Left cardiac atrium (tissue), 4 donors: ENCODE data around the gene COL7A1. TPM values are rescaled to one million over a fixed set of nuclear protein-coding genes. Genes with fewer than 3 reads are reported as not detected.

ENCODE experiments used
- ATAC-seq, 2 donors: fragments of 200-7000 bp; cut with Tn5 transposase; one replicate each; pipeline ENCODE4 v1.9.1; 2020; ENCODE audit warnings: mild to moderate bottlenecking in 2 of 2, moderate library complexity in 2 of 2
- DNase-seq: peaks from one replicate; pipeline ENCODE4 v3.0.0-alpha.2; 2020
- intact Hi-C, 2 donors: fragments of 100-400 bp; cut with DNase I; formaldehyde crosslinking; loops; one replicate each; pipeline versions ENCODE4 v1.14.1 to v1.15.1; 2022 to 2023
- long read RNA-seq: library from polyadenylated mRNA; unstranded; transcript quantifications from one replicate; pipeline ENCODE4 v2.0.0, GENCODE V29; 2021
- total RNA-seq, 2 donors: library from RNA; stranded (reverse); fragmentation: NEBNext Ultra II Directional; extraction: Animal tissue kit (Norgen Biotek cat#: 25700); gene quantifications; one replicate each; pipeline ENCODE4 v1.2.1, GENCODE V29; 2021
- donor health status: DM: no; HTN: yes; CAD: no.
- donor health status: DM: no; HTN: yes; CAD: no; lungs with severe emphysema.
- donor health status: DM: yes; HTN: yes; CAD: no.
- donor health status: Dilated cardiomyopathy.

Gene COL7A1
- total RNA-seq = 1 to 10 TPM; 5.2 to 5.5 TPM
- long read RNA-seq, partial matches to known transcripts = 2 of 2 reads
- long read RNA-seq, other reads (novel, unspliced or antisense) = 0 of 2 reads

DNA sequence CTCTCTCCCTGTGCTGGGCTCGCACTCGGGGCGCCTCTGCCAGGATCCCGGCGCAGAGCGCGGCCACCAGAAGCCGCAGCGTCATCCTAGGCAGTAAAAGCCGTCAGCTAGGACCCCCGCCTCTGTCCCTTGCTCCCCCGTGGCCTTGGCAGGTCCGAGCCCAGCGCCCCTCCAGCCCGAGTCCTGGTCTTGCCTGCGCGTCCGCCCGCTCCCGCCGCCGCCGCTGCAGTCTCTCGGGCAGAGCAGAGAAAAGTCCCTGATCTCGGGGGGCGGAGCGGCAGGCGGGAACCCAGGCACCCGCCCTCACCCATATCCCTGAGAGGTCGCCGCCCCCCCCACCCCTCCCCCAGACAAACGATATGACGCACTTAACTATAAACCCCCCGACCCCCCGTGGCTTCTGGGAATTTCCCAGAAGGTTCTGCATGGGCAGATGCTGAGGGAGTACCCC lies at the start of gene COL7A1:
Gene COL7A1, minus strand, starts transcription at position 255 of the 451 bp plus-strand sequence. Its CDS starts 170 bp downstream, at position 85.
- DNase-seq (no peak), ATAC-seq (peak; percentile 7 to 24)
- intact Hi-C loops = no loop called here

DNA sequence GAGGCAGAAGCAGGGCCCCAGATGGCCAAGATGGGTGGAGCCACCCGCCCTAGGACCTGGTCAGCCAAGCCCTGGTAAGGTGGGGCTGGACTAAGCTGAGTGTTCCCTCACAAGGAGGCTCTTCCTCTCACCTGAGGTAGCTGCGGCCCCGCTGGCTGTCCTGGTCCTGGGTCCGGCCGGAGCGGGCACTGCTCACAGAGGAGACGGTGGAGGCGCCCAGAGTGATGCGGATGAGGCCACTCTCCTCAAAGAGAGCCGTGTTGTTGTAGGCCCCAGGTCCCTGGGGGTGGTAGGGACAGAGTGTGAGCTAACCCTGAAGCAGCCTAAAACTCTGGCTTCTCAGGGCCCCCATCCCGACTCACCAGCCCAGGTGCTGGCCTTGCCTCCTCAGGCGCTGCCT lies 47.5 kb upstream of the COL7A1 start:
- intact Hi-C loops = no loop called here
- DNase-seq = no peak
- no peak for ATAC-seq

DNA sequence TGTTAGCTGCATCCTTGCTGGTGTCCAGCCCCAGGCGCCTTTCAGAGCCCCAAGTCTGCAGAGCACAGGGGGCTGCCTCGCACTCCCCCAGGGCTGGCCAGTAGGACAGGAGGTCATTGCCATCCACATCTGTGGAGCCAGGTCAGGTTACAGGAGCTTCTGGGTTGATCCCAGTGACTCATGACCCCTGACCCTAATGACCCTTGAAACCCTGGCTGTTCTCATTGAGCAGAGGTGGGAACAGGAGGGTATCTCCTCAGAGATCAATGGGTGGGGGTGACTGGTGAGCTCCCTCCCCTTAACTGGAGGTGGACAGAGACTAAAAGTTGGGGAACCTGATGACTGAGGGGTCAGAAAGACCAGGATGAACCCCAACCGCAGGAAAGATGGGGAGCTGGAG lies 46.3 kb upstream of the COL7A1 start:
- ATAC-seq (no peak), DNase-seq (no peak)
- intact Hi-C loops = no loop called here

DNA sequence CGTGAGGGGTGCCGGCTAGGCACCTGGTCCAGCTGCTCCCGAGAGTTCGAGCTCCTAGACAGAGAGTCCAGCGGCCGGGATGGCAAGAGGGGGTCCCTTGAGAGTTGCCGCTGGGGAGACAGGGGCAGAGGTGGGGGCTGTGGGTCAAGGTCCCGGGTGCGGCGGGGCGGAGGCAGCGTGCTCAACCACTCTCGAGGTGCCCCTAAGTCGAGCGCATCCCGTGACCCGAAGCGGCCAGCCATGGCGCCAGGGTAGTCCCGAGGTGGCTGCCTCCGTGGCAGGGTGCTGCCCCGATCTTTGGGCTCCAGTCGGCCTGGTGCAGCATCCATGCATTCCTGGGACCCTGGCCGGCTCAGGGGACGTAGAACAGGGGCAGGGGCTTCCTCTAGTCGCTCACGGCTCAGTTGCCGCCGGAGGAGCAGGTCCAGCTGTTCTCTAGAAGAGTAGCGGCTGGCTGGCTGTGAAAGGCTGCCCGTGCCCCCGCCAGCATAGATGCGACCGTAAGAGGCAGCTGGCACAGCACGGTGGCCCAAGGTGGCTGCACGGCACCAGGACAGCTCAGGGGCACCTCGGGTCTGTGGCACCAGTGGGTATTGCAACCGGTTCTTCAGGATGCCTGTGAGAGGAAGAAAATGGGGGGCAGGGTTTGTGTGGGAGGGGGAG lies 44.9 kb upstream of the COL7A1 start:
- intact Hi-C loops = no loop called here
- DNase-seq = no peak
- no peak for ATAC-seq

- no peak for DNase-seq
- ATAC-seq = no peak
- intact Hi-C loops = no loop called here
Measured at GRCh38 chr3:48637305-48637704, 42.2 kb upstream of the COL7A1 start.

DNA sequence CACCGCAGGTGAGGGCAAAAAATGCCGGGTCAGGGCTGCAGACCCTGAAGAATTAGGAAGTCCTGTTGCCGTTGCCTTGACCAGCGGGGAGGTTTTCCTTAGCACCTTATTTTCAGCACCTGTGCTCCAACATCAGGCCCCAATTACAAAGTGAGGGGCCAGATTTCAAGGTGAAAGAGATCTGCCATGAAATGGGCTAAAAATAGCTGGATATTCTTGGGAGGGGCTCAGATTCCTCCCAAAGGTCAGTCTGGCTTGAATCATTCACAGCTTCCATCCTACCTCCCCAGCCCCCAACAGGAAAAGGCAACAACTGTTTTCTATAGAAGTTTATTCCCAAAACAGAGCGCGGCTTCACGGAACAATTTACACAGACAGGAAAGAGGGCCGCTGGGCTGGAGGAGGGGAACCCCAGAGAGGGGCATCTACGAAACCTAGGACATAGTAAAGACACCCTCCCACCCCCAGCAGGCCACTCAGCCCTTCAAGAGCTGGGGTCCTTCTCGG lies 41.1 kb upstream of the COL7A1 start:
- no peak for DNase-seq
- no peak for ATAC-seq
- intact Hi-C loops = no loop called here

GRCh38 chr3:48635222-48636021 lies 40.3 kb upstream of the COL7A1 start, which contains the start of gene SLC26A6:
TSS of gene SLC26A6 (minus strand) at chr3:48635461. CDS start at chr3:48635393, 68 bp downstream.
- ATAC-seq (peak; percentile 99), DNase-seq (peak; percentile 98)
- intact Hi-C loops = loop anchor here in 1 of 2 donors (1.0 kb wide), 1 partner anchor 21 kb away; no protein-coding TSS in a partner anchor

- peak; percentile 69 for DNase-seq
- intact Hi-C loops = loop anchor here in 1 of 2 donors (1.0 kb wide), 1 partner anchor 22 kb away; no protein-coding TSS in a partner anchor
- peak; percentile 46 to 74 for ATAC-seq
Measured at GRCh38 chr3:48634661-48635221, 39.6 kb upstream of the COL7A1 start.

- DNase-seq (no peak), ATAC-seq (no peak)
- intact Hi-C loops = no loop called here
Measured at GRCh38 chr3:48633743-48634142, 38.6 kb upstream of the COL7A1 start.

- intact Hi-C loops = no loop called here
- ATAC-seq (no peak), DNase-seq (no peak)
Measured at GRCh38 chr3:48633256-48633655, 38.1 kb upstream of the COL7A1 start.

GRCh38 chr3:48631516-48632448 lies 36.7 kb upstream of the COL7A1 start:
- intact Hi-C loops = no loop called here
- DNase-seq = no peak
- no peak for ATAC-seq

DNA sequence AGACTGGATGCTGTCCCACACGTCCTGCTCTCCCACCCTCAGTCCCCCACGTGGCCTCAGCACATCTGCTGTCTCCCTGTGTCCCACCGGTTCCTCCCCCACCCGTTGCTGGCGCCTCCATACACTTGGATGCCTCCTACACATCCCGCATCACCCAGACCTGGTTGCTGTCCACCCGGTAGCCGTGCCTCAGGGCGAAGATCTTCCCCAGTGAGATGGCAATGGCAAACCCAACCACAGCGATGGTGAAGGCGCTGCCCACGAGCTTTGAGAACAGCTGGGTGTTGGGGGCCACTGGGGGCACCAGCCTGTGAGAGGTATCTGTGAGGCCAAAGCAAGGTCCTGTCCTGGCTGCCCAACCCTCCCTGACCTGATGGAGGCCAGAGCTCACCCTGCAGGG lies 35.7 kb upstream of the COL7A1 start:
- intact Hi-C loops = no loop called here

DNA sequence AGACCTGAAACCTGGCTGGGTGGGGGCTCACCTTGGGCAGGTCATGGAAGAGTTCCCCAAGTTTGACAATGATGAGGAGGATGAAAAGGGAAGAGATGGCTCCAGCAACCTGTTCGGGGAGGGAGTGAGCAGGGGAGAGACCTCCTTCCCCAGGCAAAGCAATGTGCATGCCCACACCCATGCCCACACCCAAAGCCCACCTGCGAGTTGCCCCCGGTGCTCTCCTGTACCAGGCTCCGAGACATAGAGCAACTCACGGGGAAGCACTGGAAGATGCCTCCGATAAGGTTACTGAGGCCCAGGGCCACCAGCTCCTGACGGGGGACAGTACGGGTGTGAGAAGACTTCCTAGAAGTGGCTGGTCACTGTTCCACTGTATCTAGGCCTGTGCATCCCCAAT lies 35.3 kb upstream of the COL7A1 start:
- no peak for ATAC-seq
- no peak for DNase-seq
- intact Hi-C loops = no loop called here

More for the DNA sequence above, 35.7 kb upstream of the COL7A1 start:
- no peak for ATAC-seq
- no peak for DNase-seq

- intact Hi-C loops = no loop called here
- ATAC-seq (no peak), DNase-seq (no peak)
Measured at GRCh38 chr3:48629894-48630293, 34.8 kb upstream of the COL7A1 start.

GRCh38 chr3:48628277-48629017 lies 33.3 kb upstream of the COL7A1 start:
- intact Hi-C loops = no loop called here
- DNase-seq (no peak), ATAC-seq (no peak)

DNA sequence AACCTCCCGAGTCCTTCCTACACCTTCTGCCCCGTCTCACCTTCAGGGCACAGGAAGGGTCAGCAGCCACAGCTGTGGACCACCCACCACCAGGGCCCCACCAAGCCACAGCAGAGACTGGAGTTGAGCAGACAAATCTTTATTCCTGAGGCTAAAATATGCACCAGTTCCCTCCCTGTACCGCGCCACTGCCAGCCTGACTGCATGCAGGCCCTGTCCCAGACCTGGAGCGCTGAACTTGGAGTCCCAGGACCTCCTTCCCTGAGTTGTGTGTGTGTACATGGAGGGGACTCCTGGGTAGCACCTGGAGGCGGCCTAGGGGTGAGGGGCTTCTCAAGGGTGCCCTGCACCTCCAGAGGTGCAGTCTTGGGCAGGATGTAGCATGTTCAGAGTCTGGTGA lies 30.5 kb upstream of the COL7A1 start:
- intact Hi-C loops = no loop called here
- ATAC-seq (no peak), DNase-seq (no peak)

DNA sequence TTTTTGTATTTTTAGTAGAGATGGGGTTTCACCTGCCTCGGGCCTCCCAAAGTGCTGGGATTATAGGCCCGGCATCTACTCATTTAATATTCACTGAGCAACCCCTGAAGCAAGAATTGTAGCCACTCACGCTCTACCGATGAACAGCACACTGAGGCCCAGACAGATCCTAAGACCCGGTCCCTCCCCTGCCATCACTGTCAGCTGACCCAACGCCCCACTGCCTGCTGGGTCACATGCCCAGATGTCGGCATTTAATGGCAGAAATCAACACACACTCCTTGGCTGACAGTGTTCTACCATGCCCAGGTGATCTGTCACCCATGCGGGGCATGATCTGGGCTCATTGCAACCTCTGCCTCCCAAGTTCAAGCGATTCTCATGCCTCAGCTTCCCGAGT lies 29.6 kb upstream of the COL7A1 start:
- DNase-seq (no peak), ATAC-seq (no peak)
- intact Hi-C loops = no loop called here
